CD4-positive, alpha-beta T cell treated with Interleukin-21 for 1 hour (primary cell): ENCODE measurements around the gene NTSR2.

ENCODE experiments used
- DNase-seq: peaks from one replicate; pipeline ENCODE4 v3.0.0-alpha.2; 2020

The NTSR2 gene

GRCh38 chr2:11618708-11619062 lies 51.3 kb downstream of the NTSR2 start:
- DNase-seq: no peak

GRCh38 chr2:11617984-11618707 lies 51.8 kb downstream of the NTSR2 start:
- no peak for DNase-seq

GRCh38 chr2:11617527-11617926 lies 52.5 kb downstream of the NTSR2 start:
- DNase-seq: no peak

- DNase-seq: no peak
Measured at GRCh38 chr2:11616851-11617415, 53.1 kb downstream of the NTSR2 start.

- DNase-seq: no peak
Measured at GRCh38 chr2:11616097-11616687, 53.8 kb downstream of the NTSR2 start.

- no peak for DNase-seq
Measured at GRCh38 chr2:11615209-11615608, 54.8 kb downstream of the NTSR2 start.

GRCh38 chr2:11613297-11613696 lies 56.7 kb downstream of the NTSR2 start:
- DNase-seq: no peak

GRCh38 chr2:11612553-11613215 lies 57.3 kb downstream of the NTSR2 start:
- no peak for DNase-seq

GRCh38 chr2:11611251-11611650 lies 58.7 kb downstream of the NTSR2 start:
- DNase-seq: no peak

GRCh38 chr2:11610624-11611242 lies 59.3 kb downstream of the NTSR2 start:
- DNase-seq: no peak
